ENCODE data around the gene ME1.

Gene ME1

GRCh38 chr6:83183082-83183828 lies 247.6 kb downstream of the ME1 start:
- no peaks in the 10 kb centered on the region for H3K79me2 ChIP-seq
- no peaks in the 10 kb centered on the region for H3K36me3 ChIP-seq (ENCODE audit: control insufficient read depth, insufficient read depth, low read length)
- no peak overlapping the region for H2AFZ ChIP-seq
- no peaks in the 10 kb centered on the region for H3K27me3 ChIP-seq (ENCODE audit: control insufficient read depth, insufficient read depth, low read length)
- no peak overlapping the region for H3K27ac ChIP-seq
- no peak overlapping the region for H3K4me2 ChIP-seq (ENCODE audit: low read length)
- H3K9ac ChIP-seq: no peak overlapping the region
- no peak for TF ChIP-seq CTCF (IDR thresholded peaks at IDR 0.05)
- no peaks in the 10 kb centered on the region for H3K4me1 ChIP-seq
- no peak overlapping the region for H3K4me3 ChIP-seq (ENCODE audit: low read depth, low read length)
- no peaks in the 10 kb centered on the region for H3K9me3 ChIP-seq (ENCODE audit: control insufficient read depth, low read length)

GRCh38 chr6:83182114-83182513 lies 248.7 kb downstream of the ME1 start:
- H2AFZ ChIP-seq: no peak overlapping the region
- H3K27ac ChIP-seq: no peak overlapping the region
- H3K79me2 ChIP-seq: no peaks in the 10 kb centered on the region
- H3K4me3 ChIP-seq (ENCODE audit: low read depth, low read length): no peak overlapping the region
- no peaks in the 10 kb centered on the region for H3K36me3 ChIP-seq (ENCODE audit: control insufficient read depth, insufficient read depth, low read length)
- no peak overlapping the region for H3K4me2 ChIP-seq (ENCODE audit: low read length)
- H3K9ac ChIP-seq: no peak overlapping the region
- no peaks in the 10 kb centered on the region for H3K9me3 ChIP-seq (ENCODE audit: control insufficient read depth, low read length)
- H3K4me1 ChIP-seq: no peaks in the 10 kb centered on the region
- no peaks in the 10 kb centered on the region for H3K27me3 ChIP-seq (ENCODE audit: control insufficient read depth, insufficient read depth, low read length)
- TF ChIP-seq CTCF (IDR thresholded peaks at IDR 0.05): no peak

GRCh38 chr6:83180426-83180950 lies 250.4 kb downstream of the ME1 start:
- no peaks in the 10 kb centered on the region for H3K36me3 ChIP-seq (ENCODE audit: control insufficient read depth, insufficient read depth, low read length)

GRCh38 chr6:83176246-83176645 lies 254.6 kb downstream of the ME1 start:
- Histone ChIP-seq H3K4me1 (no peaks in the 10 kb centered on the region), H3K4me3 (ENCODE audit: low read depth, low read length) (no peak overlapping the region), H3K79me2 (no peaks in the 10 kb centered on the region), H3K9me3 (ENCODE audit: control insufficient read depth, low read length) (no peaks in the 10 kb centered on the region), H3K27me3 (ENCODE audit: control insufficient read depth, insufficient read depth, low read length) (no peaks in the 10 kb centered on the region), H2AFZ (no peak overlapping the region), H3K27ac (no peak overlapping the region), H3K9ac (no peak overlapping the region), H3K36me3 (ENCODE audit: control insufficient read depth, insufficient read depth, low read length) (no peaks in the 10 kb centered on the region), H3K4me2 (ENCODE audit: low read length) (no peak overlapping the region)
- no peak for TF ChIP-seq CTCF (IDR thresholded peaks at IDR 0.05)

More at GRCh38 chr6:83180426-83180950, 250.4 kb downstream of the ME1 start:
- Histone ChIP-seq H3K4me3 (ENCODE audit: low read depth, low read length) (no peak overlapping the region), H3K27me3 (ENCODE audit: control insufficient read depth, insufficient read depth, low read length) (no peaks in the 10 kb centered on the region), H3K9me3 (ENCODE audit: control insufficient read depth, low read length) (no peaks in the 10 kb centered on the region), H3K79me2 (no peaks in the 10 kb centered on the region), H3K27ac (no peak overlapping the region), H3K9ac (no peak overlapping the region), H3K4me1 (no peaks in the 10 kb centered on the region), H3K4me2 (ENCODE audit: low read length) (no peak overlapping the region), H2AFZ (no peak overlapping the region)
- no peak for TF ChIP-seq CTCF (IDR thresholded peaks at IDR 0.05)

- Histone ChIP-seq H3K9ac (no peak overlapping the region), H3K27me3 (ENCODE audit: control insufficient read depth, insufficient read depth, low read length) (no peaks in the 10 kb centered on the region), H3K4me3 (ENCODE audit: low read depth, low read length) (no peak overlapping the region), H3K27ac (no peak overlapping the region), H2AFZ (no peak overlapping the region), H3K4me1 (no peaks in the 10 kb centered on the region), H3K36me3 (ENCODE audit: control insufficient read depth, insufficient read depth, low read length) (no peaks in the 10 kb centered on the region), H3K4me2 (ENCODE audit: low read length) (no peak overlapping the region), H3K9me3 (ENCODE audit: control insufficient read depth, low read length) (no peaks in the 10 kb centered on the region), H3K79me2 (no peaks in the 10 kb centered on the region)
- TF ChIP-seq CTCF (IDR thresholded peaks at IDR 0.05): no peak
Observed at GRCh38 chr6:83169511-83169910, 261.3 kb downstream of the ME1 start.

Measured in parathyroid adenoma (tissue), 2 donors.